ENCODE data around the gene ADGRD2. TPM values are rescaled to one million over a fixed set of nuclear protein-coding genes. Genes with fewer than 3 reads are reported as not detected.

ADGRD2 gene
- total RNA-seq, 1 donor from 2014 or later, result not detected

- H3K9me3 Mint-ChIP-seq (ENCODE audit: unreplicated experiment), result no peaks in the 10 kb centered on the region
Measured at GRCh38 chr9:124475158-124475867, 25.1 kb downstream of the ADGRD2 start.

GRCh38 chr9:124475868-124476690, 25.8 kb downstream of the ADGRD2 start:
- Mint-ChIP-seq H3K9me3 (ENCODE audit: unreplicated experiment) (no peaks in the 10 kb centered on the region), H3K4me3 (ENCODE audit: unreplicated experiment) (no peak overlapping the region), H3K27me3 (ENCODE audit: unreplicated experiment) (peaks cover 25% of the 10 kb centered on the region), H3K27ac (ENCODE audit: unreplicated experiment) (no peak overlapping the region), H3K36me3 (ENCODE audit: unreplicated experiment) (no peaks in the 10 kb centered on the region), H3K4me1 (ENCODE audit: unreplicated experiment) (peaks cover 3% of the 10 kb centered on the region)
- TF ChIP-seq CTCF (IDR thresholded peaks at IDR 0.05), result no peak
- DNase-seq (ENCODE audit: extremely low spot score, unreplicated experiment), result no peak

More at GRCh38 chr9:124475158-124475867, 25.1 kb downstream of the ADGRD2 start:
- Mint-ChIP-seq H3K27me3 (ENCODE audit: unreplicated experiment) (peaks cover 22% of the 10 kb centered on the region), H3K27ac (ENCODE audit: unreplicated experiment) (no peak overlapping the region), H3K36me3 (ENCODE audit: unreplicated experiment) (no peaks in the 10 kb centered on the region), H3K4me1 (ENCODE audit: unreplicated experiment) (peaks cover 3% of the 10 kb centered on the region), H3K4me3 (ENCODE audit: unreplicated experiment) (no peak overlapping the region)
- DNase-seq (ENCODE audit: extremely low spot score, unreplicated experiment), result no peak
- TF ChIP-seq CTCF (IDR thresholded peaks at IDR 0.05), result no peak

- no peak for TF ChIP-seq CTCF (IDR thresholded peaks at IDR 0.05)
- peaks cover 3% of the 10 kb centered on the region for H3K4me1 Mint-ChIP-seq (ENCODE audit: unreplicated experiment)
- no peaks in the 10 kb centered on the region for H3K9me3 Mint-ChIP-seq (ENCODE audit: unreplicated experiment)
- H3K27me3 Mint-ChIP-seq (ENCODE audit: unreplicated experiment), result peaks cover 25% of the 10 kb centered on the region
- no peak overlapping the region for H3K4me3 Mint-ChIP-seq (ENCODE audit: unreplicated experiment)
- H3K27ac Mint-ChIP-seq (ENCODE audit: unreplicated experiment), result no peak overlapping the region
- no peaks in the 10 kb centered on the region for H3K36me3 Mint-ChIP-seq (ENCODE audit: unreplicated experiment)
- no peak for DNase-seq (ENCODE audit: extremely low spot score, unreplicated experiment)
Measured at GRCh38 chr9:124477211-124477647, 27.0 kb downstream of the ADGRD2 start.

- no peak for TF ChIP-seq CTCF (IDR thresholded peaks at IDR 0.05)
- Mint-ChIP-seq H3K27ac (ENCODE audit: unreplicated experiment) (no peak overlapping the region), H3K4me1 (ENCODE audit: unreplicated experiment) (peaks cover 3% of the 10 kb centered on the region), H3K27me3 (ENCODE audit: unreplicated experiment) (peaks cover 23% of the 10 kb centered on the region), H3K9me3 (ENCODE audit: unreplicated experiment) (no peaks in the 10 kb centered on the region), H3K4me3 (ENCODE audit: unreplicated experiment) (peak overlapping the region; percentile 14), H3K36me3 (ENCODE audit: unreplicated experiment) (no peaks in the 10 kb centered on the region)
- DNase-seq (ENCODE audit: extremely low spot score, unreplicated experiment), result no peak
Measured at GRCh38 chr9:124477648-124478285, 27.5 kb downstream of the ADGRD2 start.

Data from osteocyte (in vitro differentiated cells).